GM18873 (cell line): ENCODE results near the gene PDIK1L.

Experiments
- ATAC-seq: cut with Tn5 transposase; IDR thresholded peaks from one replicate; pipeline ENCODE4 v1.9.1; 2021; ENCODE audit warnings: mild to moderate bottlenecking, moderate library complexity, moderate number of reproducible peaks; ENCODE audit not compliant: unreplicated experiment, low FRiP score

The PDIK1L gene

GRCh38 chr1:26169198-26169554, 57.6 kb downstream of the PDIK1L start:
- no peak for ATAC-seq

- ATAC-seq = peak; percentile 84
Observed at GRCh38 chr1:26169669-26170471, 58.2 kb downstream of the PDIK1L start, which contains the start of gene ZNF593. ZNF593 (plus strand) TSS chr1:26169908; CDS start chr1:26169984, 76 bp downstream.

DNA sequence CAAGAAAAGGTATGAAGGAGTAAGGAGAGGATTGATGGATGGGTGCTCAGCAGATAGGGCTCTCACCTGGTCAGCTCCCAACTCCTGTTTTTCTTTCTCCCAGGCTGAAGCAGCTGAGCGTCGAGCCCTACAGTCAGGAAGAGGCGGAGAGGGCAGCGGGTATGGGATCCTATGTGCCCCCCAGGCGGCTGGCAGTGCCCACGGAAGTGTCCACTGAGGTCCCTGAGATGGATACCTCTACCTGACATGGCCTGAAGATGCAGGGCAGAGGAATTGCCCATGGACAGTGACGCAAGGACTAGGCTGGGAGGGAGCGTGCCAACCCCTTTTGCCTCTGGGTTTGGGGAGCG, 58.8 kb downstream of the PDIK1L start:
- no peak for ATAC-seq

DNA sequence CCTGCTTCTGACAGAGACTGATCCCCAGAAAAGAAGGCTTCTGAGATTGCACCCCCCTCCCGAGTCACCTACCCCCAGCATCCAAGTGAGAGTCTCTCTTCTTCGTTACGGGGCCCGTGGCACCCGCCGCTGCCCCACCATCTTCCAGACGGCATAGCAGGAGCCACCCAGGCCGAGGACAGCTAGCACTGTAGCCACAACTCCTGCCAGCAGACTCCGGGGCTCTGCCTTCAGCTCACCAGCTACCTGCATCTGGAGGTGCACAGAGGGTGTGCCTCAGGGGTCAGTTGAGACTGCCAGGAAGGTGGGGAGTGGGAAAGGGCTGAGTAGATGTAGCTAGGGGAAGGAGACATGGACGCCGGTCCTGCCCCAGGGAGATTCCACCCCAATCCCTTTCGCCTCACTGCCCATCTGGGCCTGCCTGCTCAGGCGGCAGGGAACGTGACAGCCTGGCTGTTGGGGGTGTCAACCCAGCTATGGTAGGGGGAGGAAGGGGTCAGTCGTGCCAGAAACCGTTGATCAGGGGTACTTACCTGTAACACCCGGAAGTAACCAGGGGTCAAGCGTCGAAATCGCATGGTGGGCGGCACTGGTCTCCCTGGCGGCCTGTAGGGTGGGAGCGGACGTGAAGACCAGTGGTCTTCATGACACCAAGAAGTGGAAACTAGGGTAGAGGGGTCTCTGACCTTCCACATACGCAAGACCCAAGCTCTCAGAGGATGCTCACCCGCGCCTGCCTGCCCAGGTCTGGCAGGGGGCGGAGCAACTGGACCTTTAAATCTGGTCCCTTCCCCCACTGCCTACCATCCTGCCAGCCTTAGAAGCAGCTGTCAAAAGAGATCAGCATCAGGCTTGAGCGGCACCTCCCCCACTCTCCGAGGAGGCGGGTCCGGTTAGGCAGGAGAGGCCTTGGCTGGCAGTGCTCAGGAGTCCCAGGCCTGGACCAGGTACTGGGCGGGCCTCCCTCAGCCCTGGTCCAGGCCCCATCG, 59.8 kb downstream of the PDIK1L start, which contains the start of gene ZNF593OS:
Gene ZNF593OS, minus strand, starts transcription at position 749 of the 989 bp plus-strand sequence. Its CDS starts 171 bp downstream, at position 578.
- no peak for ATAC-seq
